Melanocyte of skin (primary cell): ENCODE measurements around the gene HTT-AS. TPM values are rescaled to one million over a fixed set of nuclear protein-coding genes. Genes with fewer than 3 reads are reported as not detected.

ENCODE experiments used
- small RNA-seq, 2 donors: library from RNA; depleted of rRNA; stranded (forward); fragments of <200 nt; gene quantifications; one replicate each; pipeline ENCODE3, GENCODE V24; 2012
- total RNA-seq, 2 donors: library from RNA; depleted of rRNA; stranded (reverse); fragments of >200 nt; gene quantifications; 2 replicates each; pipeline ENCODE4 v1.2.3, GENCODE V29; 2012

HTT-AS gene
- not detected for total RNA-seq

GRCh38 chr4:3074078-3074845 is at the start of gene HTT-AS, which contains the start of gene HTT:
Gene HTT-AS (minus strand): TSS chr4:3074538.
Gene HTT (plus strand): TSS chr4:3074681. CDS start chr4:3074826, 145 bp downstream.

Small RNA genes within 50 kb of the gene (small RNA-seq; reads per million reads assigned to genes)
- gene RF02134 (0 reads per million in 2 donors), gene RF02135 (0 reads per million in 2 donors), gene RNU6-204P (0.51 to 1.5 reads per million in 2 donors)

Other genes starting within 250 kb of the HTT-AS start
- gene ADD1, start 230.7 kb downstream of the HTT-AS start, total RNA-seq: 100 to 1,000 TPM; 155 to 202 TPM
- 10 to 100 TPM; 21.0 to 27.6 TPM for gene NOP14, start 111.1 kb downstream of the HTT-AS start, total RNA-seq
- gene GRK4, start 111.0 kb downstream of the HTT-AS start, total RNA-seq: 1 to 10 TPM; 3.3 to 3.8 TPM
- gene HTT, start 143 bp upstream of the HTT-AS start, total RNA-seq: 10 to 100 TPM; 82.2 to 94.6 TPM
- 1 to 10 TPM in 1 of 2 donors, under 1 TPM in 1; 0.67 to 1.4 TPM for gene MSANTD1, start 174.6 kb upstream of the HTT-AS start, total RNA-seq
- gene RGS12, start 218.5 kb upstream of the HTT-AS start, total RNA-seq: 10 to 100 TPM; 47.1 to 52.3 TPM